H9 (cell line): ENCODE data around the gene MEIOSIN. TPM values are rescaled to one million over a fixed set of nuclear protein-coding genes. Genes with fewer than 3 reads are reported as not detected.

Experiments
- DNase-seq: peaks from one replicate; pipeline ENCODE4 v3.0.0-alpha.2; 2017
- H2AFZ ChIP-seq: one replicate; pipeline ENCODE4 v1.6.1; 2013; ENCODE audit warnings: mild to moderate bottlenecking, low read length, control low read depth, moderate library complexity
- H2AK5ac ChIP-seq: 2 replicates; pipeline ENCODE4 v1.6.1; 2013; ENCODE audit warnings: low read length, control low read depth, mixed read lengths; ENCODE audit not compliant: insufficient read length
- H2BK120ac ChIP-seq: one replicate; pipeline ENCODE4 v1.6.1; 2013; ENCODE audit warnings: low read depth, mild to moderate bottlenecking, low read length, control low read depth, inconsistent platforms; ENCODE audit not compliant: poor library complexity, severe bottlenecking
- H2BK12ac ChIP-seq: 2 replicates; pipeline ENCODE4 v1.6.1; 2013; ENCODE audit warnings: low read length, control low read depth, mixed read lengths, low read depth; ENCODE audit not compliant: insufficient read length
- H2BK15ac ChIP-seq: 2 replicates; pipeline ENCODE4 v1.6.1; 2013; ENCODE audit warnings: low read depth, low read length, control low read depth
- H2BK20ac ChIP-seq: one replicate; pipeline ENCODE4 v1.6.1; 2013; ENCODE audit warnings: low read depth, mild to moderate bottlenecking, low read length, control low read depth, inconsistent platforms; ENCODE audit not compliant: poor library complexity, severe bottlenecking
- H2BK5ac ChIP-seq: 2 replicates; pipeline ENCODE4 v1.6.1; 2013; ENCODE audit warnings: low read length, control low read depth, mixed read lengths; ENCODE audit not compliant: insufficient read length
- H3K14ac ChIP-seq: 2 replicates; pipeline ENCODE4 v1.6.1; 2013; ENCODE audit warnings: low read length, control low read depth; ENCODE audit not compliant: insufficient read depth
- H3K18ac ChIP-seq: 2 replicates; pipeline ENCODE4 v1.6.1; 2013; ENCODE audit warnings: low read depth, mild to moderate bottlenecking, mixed read lengths, low read length, control low read depth; ENCODE audit not compliant: insufficient read length
- H3K23ac ChIP-seq: 2 replicates; pipeline ENCODE4 v1.6.1; 2013; ENCODE audit warnings: low read length, control low read depth, mixed read lengths, low read depth; ENCODE audit not compliant: insufficient read length
- H3K23me2 ChIP-seq: 2 replicates; pipeline ENCODE4 v1.6.1; 2013; ENCODE audit warnings: low read depth, mild to moderate bottlenecking, mixed read lengths, low read length, control low read depth; ENCODE audit not compliant: insufficient read length, poor library complexity, severe bottlenecking
- H3K27ac ChIP-seq: 2 replicates; pipeline ENCODE4 v1.5.1; 2013; ENCODE audit warnings: low read length, control low read depth, mixed read lengths, low read depth; ENCODE audit not compliant: insufficient read length
- H3K27me3 ChIP-seq: 2 replicates; pipeline ENCODE4 v1.6.1; 2013; ENCODE audit warnings: low read length, control low read depth, inconsistent platforms; ENCODE audit not compliant: insufficient read depth
- H3K4ac ChIP-seq: 2 replicates; pipeline ENCODE4 v1.6.1; 2013; ENCODE audit warnings: low read depth, mild to moderate bottlenecking, control low read depth, inconsistent platforms, low read length, moderate library complexity
- H3K4me1 ChIP-seq: 2 replicates; pipeline ENCODE4 v1.6.1; 2013; ENCODE audit warnings: low read length, control low read depth, inconsistent platforms; ENCODE audit not compliant: insufficient read depth
- H3K4me2 ChIP-seq: 2 replicates; pipeline ENCODE4 v1.6.1; 2013; ENCODE audit warnings: low read length, control low read depth, mixed read lengths; ENCODE audit not compliant: insufficient read length, insufficient read depth
- H3K56ac ChIP-seq: 2 replicates; pipeline ENCODE4 v1.6.1; 2013; ENCODE audit warnings: low read depth, mild to moderate bottlenecking, mixed read lengths, low read length, control low read depth; ENCODE audit not compliant: insufficient read length
- H3K79me1 ChIP-seq: 2 replicates; pipeline ENCODE4 v1.6.1; 2013; ENCODE audit warnings: low read depth, mild to moderate bottlenecking, moderate library complexity, low read length, control low read depth, inconsistent platforms; ENCODE audit not compliant: insufficient read depth, poor library complexity, severe bottlenecking
- H3K79me2 ChIP-seq: 2 replicates; pipeline ENCODE4 v1.6.1; 2013; ENCODE audit warnings: low read length, control low read depth, inconsistent platforms; ENCODE audit not compliant: insufficient read depth
- H3K9ac ChIP-seq: 2 replicates; pipeline ENCODE4 v1.6.1; 2013; ENCODE audit warnings: low read length, control low read depth, mixed read lengths; ENCODE audit not compliant: insufficient read length; ENCODE audit errors: extremely low read depth
- H3K9me3 ChIP-seq: one replicate; pipeline ENCODE4 v1.6.1; 2013; ENCODE audit warnings: low read depth, low read length, inconsistent platforms; ENCODE audit not compliant: control insufficient read depth
- H3T11ph ChIP-seq: one replicate; pipeline ENCODE4 v1.6.1; 2013; ENCODE audit warnings: mild to moderate bottlenecking, low read length, control low read depth, inconsistent platforms
- H4K20me1 ChIP-seq: one replicate; pipeline ENCODE4 v1.6.1; 2013; ENCODE audit not compliant: control insufficient read depth, insufficient read length, insufficient read depth
- H4K5ac ChIP-seq: 2 replicates; pipeline ENCODE4 v1.6.1; 2013; ENCODE audit warnings: low read depth, mild to moderate bottlenecking, mixed read lengths, low read length, control low read depth; ENCODE audit not compliant: insufficient read length
- H4K8ac ChIP-seq: replicated peaks from 2 replicates; pipeline ENCODE4 v1.6.1; 2013; ENCODE audit warnings: low read length, control low read depth, mixed read lengths, low read depth; ENCODE audit not compliant: insufficient read length
- H4K91ac ChIP-seq: 2 replicates; pipeline ENCODE4 v1.6.1; 2013; ENCODE audit warnings: low read depth, mild to moderate bottlenecking, moderate library complexity, mixed read lengths, low read length, control low read depth; ENCODE audit not compliant: insufficient read length
- H3K27ac Mint-ChIP-seq, 3 experiments: 2 replicates in 2 of 3; 3 replicates in 1 of 3; pipeline ENCODE4 v1.8.0; 2020 to 2021; ENCODE audit warnings: mixed read lengths in 3 of 3, mild to moderate bottlenecking in 1 of 3, moderate library complexity in 1 of 3
- H3K27me3 Mint-ChIP-seq: 2 replicates; pipeline ENCODE4 v1.8.0; 2021; ENCODE audit warnings: low read depth, mild to moderate bottlenecking, moderate library complexity, mixed read lengths
- H3K36me3 Mint-ChIP-seq, 3 experiments: 2 replicates in 2 of 3; 3 replicates in 1 of 3; pipeline ENCODE4 v1.8.0; 2020 to 2021; ENCODE audit warnings: low read depth in 3 of 3, mixed read lengths in 3 of 3; ENCODE audit not compliant: insufficient read depth in 1 of 3
- H3K4me1 Mint-ChIP-seq, 2 experiments: 2 replicates each; pipeline ENCODE4 v1.8.0; 2020; ENCODE audit warnings: mixed read lengths in 2 of 2
- H3K4me3 Mint-ChIP-seq, 2 experiments: 2 replicates in 1 of 2; 3 replicates in 1 of 2; pipeline ENCODE4 v1.8.0; 2020 to 2021; ENCODE audit warnings: mild to moderate bottlenecking in 2 of 2, mixed read lengths in 2 of 2, moderate library complexity in 1 of 2
- H3K9me3 Mint-ChIP-seq, 2 experiments: 2 replicates in 1 of 2; 3 replicates in 1 of 2; pipeline ENCODE4 v1.8.0; 2020; ENCODE audit warnings: mild to moderate bottlenecking in 2 of 2, mixed read lengths in 2 of 2, moderate library complexity in 1 of 2
- WGBS: extraction: QIAGEN DNeasy Blood & Tissue Kit; methylation state at CpG from one replicate; pipeline ENCODE4 v1.1.7; 2013; ENCODE audit warnings: missing lambda C conversion rate, low lambda C conversion rate, mixed read lengths; ENCODE audit not compliant: insufficient read length; ENCODE audit errors: extremely low coverage; 5-methylcytosine and 5-hydroxymethylcytosine counted together
- total RNA-seq: library from RNA; stranded (reverse); gene quantifications from 2 replicates; pipeline ENCODE4 v1.2.1, GENCODE V29; 2021
- TF ChIP-seq, protein P1 (sequence below): fragments of 200-600 bp; sonication (generic); conservative IDR thresholded peaks from 3 replicates; pipeline ENCODE4 v1.8.0; 2021; ENCODE audit warnings: antibody characterized with exemption, mild to moderate bottlenecking

The MEIOSIN gene
- total RNA-seq, 1 experiment from 2014 or later = not detected

DNA sequence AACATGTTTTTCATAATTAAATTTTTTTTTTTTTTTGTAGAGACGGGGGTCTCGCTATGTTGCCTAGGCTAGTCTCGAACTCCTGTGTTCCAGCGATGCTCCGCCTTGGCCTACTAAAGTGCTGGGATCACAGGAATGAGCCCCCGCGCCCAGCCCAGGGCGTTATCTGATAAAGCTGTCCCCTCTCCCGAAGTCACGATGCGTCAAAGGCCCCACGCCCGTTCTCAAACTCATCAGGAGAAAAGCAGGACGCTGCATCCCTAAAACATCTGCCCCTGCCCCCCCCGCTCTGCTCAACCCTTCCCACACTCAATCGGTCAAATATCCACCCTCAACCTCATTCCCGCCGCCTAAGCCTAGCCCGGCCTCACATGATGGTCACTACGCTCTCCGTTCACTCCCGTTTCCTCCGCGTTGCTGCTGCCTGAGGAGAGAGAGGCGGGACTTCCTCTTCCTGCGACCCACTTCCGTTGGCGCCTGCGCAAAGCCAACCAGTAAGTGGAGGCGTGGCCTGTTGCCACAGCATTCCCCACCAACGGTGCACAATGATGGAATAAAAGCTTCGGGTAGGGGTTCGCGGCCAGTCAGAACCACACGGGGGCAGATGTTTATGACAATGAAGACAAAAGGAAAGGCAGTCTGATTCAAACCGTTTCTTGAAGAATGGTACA is 41.6 kb upstream of the MEIOSIN start, which contains the start of gene SNRPD2:
Gene SNRPD2, minus strand, starts transcription at position 438 of the 671 bp plus-strand sequence. Its CDS starts 65 bp downstream, at position 373.
- peaks cover 0 to 5% of the 10 kb centered on the region in 2 experiments; a peak in 2 of 5 replicates for H3K9me3 Mint-ChIP-seq
- Histone ChIP-seq H3K56ac (no peak within 1 kb of the TSS), H3K27me3 (no peaks in the 10 kb centered on the region), H3K27ac (no peak within 1 kb of the TSS), H2BK20ac (no peak within 1 kb of the TSS), H4K91ac (no peak within 1 kb of the TSS), H2AK5ac (no peak within 1 kb of the TSS), H3K9ac (peak within 1 kb of the TSS; percentile 85), H2AFZ (no peak within 1 kb of the TSS), H4K20me1 (no peaks in the 10 kb centered on the region), H3K79me1 (no peaks in the 10 kb centered on the region), H3K4me1 (peaks cover 3% of the 10 kb centered on the region), H2BK15ac (no peak within 1 kb of the TSS), H4K8ac (no peak within 1 kb of the TSS), H3K9me3 (no peaks in the 10 kb centered on the region), H2BK12ac (no peak within 1 kb of the TSS), H3K4me2 (peak within 1 kb of the TSS; percentile 84), H4K5ac (no peak within 1 kb of the TSS), H3K23me2 (peaks cover 9% of the 10 kb centered on the region), H3K79me2 (peaks cover 1% of the 10 kb centered on the region; the same call in 1 of the 2 replicates), H3K4ac (no peak within 1 kb of the TSS; the same call in 1 of the 2 replicates), H3K23ac (no peak within 1 kb of the TSS), H3K18ac (peak within 1 kb of the TSS; percentile 59), H2BK5ac (no peak within 1 kb of the TSS), H2BK120ac (no peak within 1 kb of the TSS), H3T11ph (no peak within 1 kb of the TSS), H3K14ac (peak within 1 kb of the TSS; percentile 68; the same call in 1 of the 2 replicates)
- H3K36me3 Mint-ChIP-seq = peaks cover 51 to 52% (median 52%) of the 10 kb centered on the region in 3 experiments
- no peaks in the 10 kb centered on the region for H3K27me3 Mint-ChIP-seq
- TF ChIP-seq, protein P1, sequence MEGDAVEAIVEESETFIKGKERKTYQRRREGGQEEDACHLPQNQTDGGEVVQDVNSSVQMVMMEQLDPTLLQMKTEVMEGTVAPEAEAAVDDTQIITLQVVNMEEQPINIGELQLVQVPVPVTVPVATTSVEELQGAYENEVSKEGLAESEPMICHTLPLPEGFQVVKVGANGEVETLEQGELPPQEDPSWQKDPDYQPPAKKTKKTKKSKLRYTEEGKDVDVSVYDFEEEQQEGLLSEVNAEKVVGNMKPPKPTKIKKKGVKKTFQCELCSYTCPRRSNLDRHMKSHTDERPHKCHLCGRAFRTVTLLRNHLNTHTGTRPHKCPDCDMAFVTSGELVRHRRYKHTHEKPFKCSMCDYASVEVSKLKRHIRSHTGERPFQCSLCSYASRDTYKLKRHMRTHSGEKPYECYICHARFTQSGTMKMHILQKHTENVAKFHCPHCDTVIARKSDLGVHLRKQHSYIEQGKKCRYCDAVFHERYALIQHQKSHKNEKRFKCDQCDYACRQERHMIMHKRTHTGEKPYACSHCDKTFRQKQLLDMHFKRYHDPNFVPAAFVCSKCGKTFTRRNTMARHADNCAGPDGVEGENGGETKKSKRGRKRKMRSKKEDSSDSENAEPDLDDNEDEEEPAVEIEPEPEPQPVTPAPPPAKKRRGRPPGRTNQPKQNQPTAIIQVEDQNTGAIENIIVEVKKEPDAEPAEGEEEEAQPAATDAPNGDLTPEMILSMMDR = no peak
- WGBS = no CpG with 5 or more reads among the region's 36 CpGs
- H3K4me3 Mint-ChIP-seq = peak within 1 kb of the TSS; percentile 94 to 96
- H3K27ac Mint-ChIP-seq = peak within 1 kb of the TSS; percentile 98 to 100 (median 99)
- peaks cover 0 to 16% of the 10 kb centered on the region in 2 experiments; a peak in 3 of 4 replicates for H3K4me1 Mint-ChIP-seq
- DNase-seq = peak; percentile 95
